ENCODE measurements around the gene ZNF561.

GRCh38 chr19:9597027-9597426, 24.0 kb downstream of the ZNF561 start:
- no peak for TF ChIP-seq POLR2A (IDR thresholded peaks at IDR 0.05; ENCODE audit: low read length)
- TF ChIP-seq GATA1 (IDR thresholded peaks at IDR 0.05; ENCODE audit: low read depth, low read length) = no peak
